HG02981 (cell line): ENCODE measurements around the gene BRD2.

ENCODE experiments used
- ATAC-seq: cut with Tn5 transposase; IDR thresholded peaks from one replicate; pipeline ENCODE4 v1.9.1; 2021; ENCODE audit warnings: mild to moderate bottlenecking, moderate library complexity; ENCODE audit not compliant: unreplicated experiment

The BRD2 gene

DNA sequence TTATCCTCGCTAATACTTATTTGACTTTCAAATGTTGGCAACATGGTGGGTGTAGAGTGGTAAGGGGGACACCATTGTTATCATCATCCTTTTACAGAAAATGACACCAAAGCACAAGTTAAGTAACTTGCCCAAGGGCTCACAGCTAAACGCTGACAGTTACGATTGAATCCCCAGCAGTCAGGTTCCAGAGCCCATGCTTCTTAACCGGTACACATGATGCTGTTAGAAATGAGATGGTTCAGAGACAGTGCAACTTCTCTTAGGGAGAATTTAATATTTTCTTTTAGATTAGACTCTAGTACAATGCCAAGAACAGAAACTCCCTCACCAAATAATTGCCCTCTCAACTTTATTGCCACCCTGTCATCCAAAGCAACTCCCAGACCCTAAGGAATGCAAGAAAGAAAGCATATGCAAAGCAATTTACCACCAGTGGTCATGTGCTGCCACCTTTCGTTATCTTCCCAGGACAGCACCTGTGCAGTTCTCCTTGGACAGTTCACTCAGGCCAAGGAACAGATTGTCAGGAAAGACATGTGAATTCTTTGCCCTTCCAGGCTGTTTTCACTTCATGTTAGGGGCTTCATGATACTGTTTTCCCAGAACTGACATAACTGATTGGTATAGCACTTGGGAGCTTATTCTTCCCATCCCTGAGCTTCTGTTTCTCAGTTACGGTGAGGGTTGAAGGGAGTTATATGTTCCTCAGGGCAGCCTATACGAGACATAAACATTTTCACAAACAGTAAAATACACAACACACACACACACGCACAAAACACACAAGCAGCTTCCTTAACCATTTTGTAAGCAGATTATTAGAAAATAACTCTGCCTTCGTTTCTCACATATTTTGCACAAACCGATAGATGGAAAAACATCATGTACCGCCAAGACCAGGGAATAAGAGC is 20.6 kb upstream of the BRD2 start:
- no peak for ATAC-seq

DNA sequence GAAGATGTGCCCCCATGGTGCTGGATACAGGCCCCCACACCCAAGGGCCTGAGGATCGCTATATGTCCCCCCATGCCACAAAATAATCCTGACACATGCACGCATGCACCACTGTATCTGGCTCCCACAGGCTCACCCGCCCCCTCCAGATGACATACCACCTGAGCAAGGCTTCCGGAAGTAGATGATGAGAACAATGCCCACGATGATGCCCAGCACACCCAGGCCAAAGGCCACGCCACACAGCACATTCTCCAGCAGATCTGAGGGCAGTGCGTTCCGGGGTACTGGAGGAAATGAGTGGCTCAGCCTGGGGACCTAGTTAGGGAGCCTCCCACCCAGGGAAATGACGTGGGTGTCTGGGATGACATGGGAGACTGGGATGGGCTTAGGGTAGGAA is 19.3 kb upstream of the BRD2 start:
- no peak for ATAC-seq

DNA sequence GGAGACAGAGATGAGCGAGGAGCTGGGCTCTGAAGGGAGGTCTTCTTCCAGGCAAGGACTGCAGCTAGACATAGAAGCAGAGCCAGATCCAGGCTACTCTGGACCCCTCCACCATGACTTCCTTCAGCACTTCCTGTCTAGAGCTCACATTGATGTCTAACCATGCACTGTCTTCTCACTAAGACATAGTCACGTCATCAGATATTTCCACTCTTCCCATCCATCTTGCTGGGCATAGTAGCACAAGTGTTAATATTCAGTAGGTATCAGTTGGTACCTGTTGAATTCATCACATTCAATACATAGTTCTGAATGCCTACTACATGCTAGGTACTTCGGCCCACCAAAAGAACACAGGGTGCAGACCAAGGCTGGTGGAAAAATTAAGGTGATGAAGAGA is 18.4 kb upstream of the BRD2 start:
- no peak for ATAC-seq

- no peak for ATAC-seq
Measured at GRCh38 chr6:32950449-32950848, 17.9 kb upstream of the BRD2 start.

DNA sequence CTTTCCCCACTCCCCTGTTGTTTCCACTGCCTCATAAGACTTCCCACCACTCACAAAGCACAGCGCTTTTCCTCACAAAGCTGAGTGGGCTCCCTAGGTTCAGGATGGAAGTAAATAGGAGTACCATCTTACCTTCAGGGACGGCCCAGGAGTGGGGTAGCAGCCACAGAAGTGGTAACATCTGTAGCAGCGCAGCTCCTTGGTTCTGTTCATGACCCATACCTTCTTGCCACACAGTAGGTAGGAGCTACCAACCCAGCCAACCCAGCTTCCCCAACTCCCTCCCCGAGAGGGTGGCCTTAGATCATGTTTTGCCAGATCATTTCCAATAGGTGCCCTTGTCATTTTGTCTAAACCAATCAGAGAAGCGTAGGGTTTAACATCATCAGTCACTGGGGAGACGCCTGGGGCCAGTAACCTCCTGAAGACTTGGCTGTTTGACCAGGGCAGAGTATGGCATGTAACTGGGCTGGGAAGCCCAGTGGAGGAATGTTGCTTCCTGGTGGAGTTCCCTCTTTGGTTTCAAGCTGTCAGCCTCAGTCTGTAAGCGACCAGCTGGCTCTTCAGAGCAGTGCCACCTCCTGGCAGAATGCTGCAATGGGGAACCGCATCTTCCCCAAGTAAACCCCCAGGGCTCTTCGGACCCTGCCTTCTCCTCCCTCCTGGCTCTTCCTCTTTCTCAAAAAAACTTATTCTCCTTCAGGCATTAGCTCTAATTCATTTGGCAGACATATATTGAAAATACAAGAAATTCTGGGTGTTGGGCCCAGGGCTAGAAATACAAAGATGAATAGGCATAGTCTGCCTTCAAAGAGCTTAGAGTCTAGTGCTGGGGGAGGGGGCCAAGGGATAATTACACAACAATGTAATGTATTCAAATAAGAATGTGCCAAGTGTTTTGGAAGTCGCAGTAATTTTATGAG is 15.3 kb upstream of the BRD2 start, which contains the start of gene HLA-DMA:
TSS of gene HLA-DMA (minus strand) at position 281 of the 923 bp plus-strand sequence. CDS start at position 220, 61 bp downstream.
- peak; percentile 85 for ATAC-seq

GRCh38 chr6:32953775-32954174 is 14.6 kb upstream of the BRD2 start:
- ATAC-seq = no peak

DNA sequence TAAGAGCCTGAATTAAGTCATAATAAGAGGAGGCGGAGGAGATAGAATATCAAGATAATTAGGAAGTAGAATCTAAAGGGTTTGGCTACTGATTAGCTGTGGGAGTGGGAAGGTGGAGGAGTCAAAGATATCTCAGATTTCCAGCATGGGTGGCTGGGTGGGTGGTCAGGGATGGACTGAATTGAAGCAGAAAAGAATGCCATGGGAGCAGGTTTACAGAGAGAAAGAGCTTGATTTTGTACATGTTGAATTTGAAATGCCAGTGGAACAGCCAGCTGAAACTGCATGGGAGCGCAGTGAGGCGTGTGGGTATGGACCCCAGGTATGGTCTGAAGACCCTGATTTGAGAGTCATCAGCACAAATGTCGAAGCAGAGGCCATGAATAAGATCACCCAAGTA is 14.1 kb upstream of the BRD2 start:
- ATAC-seq = no peak

DNA sequence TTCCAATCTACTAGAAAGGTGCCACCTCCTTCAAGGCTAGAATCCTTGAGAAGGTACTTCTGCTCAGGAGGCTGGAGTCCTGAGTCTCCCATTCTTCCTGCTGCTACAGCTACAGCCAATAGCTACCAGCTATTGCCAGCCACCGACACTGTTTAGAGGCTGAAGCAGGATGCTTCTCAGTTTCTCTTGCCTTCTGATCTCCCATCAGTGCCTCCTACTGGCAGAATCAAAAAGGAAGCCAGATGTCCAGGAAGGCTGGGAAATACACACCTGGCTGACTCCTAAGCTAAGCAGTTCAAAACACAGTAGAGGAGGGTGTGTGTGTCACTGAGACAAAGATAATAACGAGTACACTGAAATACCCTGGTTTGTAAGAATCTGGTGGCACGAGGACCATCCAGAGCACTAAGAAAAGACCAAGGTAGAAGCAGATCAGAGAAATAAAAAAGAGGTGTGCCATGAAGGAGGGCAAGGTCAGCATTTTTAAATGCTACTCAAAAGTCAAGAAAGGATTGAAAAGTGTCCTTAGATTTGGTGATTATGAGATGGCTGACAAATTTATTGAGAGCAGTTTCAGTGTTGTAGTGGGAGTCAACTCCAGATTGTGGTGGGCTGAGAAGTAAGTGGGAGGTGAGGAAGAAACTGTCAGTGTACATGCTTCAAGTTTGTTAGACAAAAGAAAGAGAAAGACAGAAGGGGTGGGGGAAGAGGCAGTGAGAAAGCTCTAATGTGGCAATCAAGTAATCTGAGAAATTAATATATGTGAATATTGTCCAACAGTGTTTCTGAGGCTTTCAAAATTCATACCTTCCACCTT is 13.2 kb upstream of the BRD2 start:
- ATAC-seq = no peak

DNA sequence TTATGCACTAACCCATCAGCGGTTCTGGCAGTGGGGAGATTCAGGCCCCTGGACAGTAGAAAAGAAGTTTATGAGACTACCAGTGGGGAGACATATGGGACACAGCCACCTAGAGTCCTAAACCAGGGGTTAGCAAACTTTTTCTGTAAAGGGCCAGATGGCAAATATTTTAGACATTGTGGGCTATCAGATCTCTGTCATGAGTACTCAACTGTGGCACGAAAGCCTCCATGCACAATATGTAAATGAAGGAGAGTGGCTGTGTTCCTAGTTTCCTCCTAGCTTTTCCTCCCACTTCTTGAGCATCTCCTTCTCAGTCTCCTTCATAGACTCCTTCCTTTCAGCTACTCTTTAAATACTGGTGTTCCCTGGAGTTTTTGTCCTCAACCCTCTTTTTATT is 12.2 kb upstream of the BRD2 start:
- no peak for ATAC-seq

DNA sequence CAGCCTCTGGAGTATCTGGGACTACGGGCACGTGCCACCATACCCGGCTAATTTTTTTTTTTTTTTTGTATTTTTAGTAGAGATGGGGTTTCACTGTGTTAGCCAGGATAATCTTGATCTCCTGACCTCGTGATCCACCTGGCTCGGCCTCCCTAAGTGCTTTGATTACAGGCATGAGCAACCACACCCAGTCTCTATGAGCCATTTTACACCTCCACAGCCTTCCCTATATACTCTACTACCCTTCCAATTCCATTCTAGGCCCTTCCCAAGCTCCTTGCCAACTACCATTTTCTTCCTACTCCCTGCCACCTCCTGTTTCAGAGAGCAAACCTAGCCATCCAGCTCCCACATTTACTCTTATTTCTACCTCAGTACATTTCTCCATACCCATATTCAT is 7.8 kb upstream of the BRD2 start:
- no peak for ATAC-seq

GRCh38 chr6:32962213-32962826 is 6.1 kb upstream of the BRD2 start:
- ATAC-seq = no peak

GRCh38 chr6:32963866-32964265 is 4.5 kb upstream of the BRD2 start:
- ATAC-seq = no peak

DNA sequence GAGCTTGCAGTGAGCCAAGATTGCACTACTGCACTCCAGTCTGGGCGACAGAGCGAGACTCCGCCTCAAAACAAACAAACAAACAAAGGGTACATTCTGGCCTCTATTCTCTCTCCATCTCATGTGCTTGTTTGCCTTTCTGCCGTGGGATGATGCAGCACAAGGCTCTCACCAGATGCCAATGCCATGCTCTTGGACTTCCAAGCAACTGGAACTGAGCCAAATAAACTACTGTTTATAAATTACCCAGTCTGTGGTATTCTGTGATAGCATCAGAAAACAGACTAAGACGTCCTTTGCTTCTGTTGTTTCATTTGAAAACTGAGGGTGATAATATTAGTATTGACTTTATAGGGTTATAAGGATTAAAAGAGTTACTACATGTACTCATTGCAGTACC is 3.6 kb upstream of the BRD2 start:
- ATAC-seq = no peak

DNA sequence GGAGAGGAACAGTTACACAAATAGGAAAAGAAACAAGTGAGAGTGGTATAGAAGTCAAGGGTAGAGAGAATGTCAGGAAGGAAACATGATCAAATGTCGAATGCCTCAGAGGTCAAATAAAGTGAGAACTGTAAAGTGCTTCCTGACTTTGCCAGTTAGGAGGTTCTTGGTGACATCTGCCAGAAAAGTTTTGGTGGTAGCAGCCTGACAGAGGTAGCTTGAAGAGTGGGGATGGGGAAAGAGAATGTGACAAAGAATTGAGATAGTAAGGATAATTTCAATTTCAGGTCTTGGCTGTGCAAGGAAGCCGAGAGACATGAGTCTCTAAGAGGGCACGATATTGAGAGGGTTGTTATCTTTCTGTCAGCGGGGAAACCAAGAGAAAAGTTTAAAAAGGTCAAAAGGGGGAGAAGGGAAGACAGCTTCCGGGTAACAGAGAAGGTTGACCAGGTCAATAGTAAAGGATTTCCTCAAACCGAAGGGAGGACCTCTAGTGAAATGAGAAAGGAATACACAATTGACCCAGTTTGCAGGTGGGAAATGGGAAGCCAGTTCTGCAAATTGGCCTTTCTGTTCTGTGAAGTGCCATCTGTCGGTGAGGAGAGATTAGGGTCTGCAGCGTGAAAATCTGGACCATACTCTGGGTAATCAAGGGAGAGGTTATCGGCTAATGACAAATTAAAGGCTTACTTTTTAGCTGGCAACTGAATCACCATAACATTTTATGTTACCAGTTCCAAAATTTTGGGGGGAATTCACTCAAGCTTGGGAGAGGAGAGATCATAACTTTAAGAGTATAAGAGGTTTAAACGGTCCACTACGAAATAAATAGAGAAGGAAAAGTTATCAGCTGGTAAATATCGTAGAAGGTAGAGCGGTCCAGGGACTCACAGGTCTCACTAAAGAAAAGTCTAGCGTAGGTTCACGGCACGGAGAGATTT is 973 bp upstream of the BRD2 start:
- no peak for ATAC-seq

- no peak for ATAC-seq
Measured at GRCh38 chr6:32968867-32969684, 682 bp downstream of the BRD2 start.

DNA sequence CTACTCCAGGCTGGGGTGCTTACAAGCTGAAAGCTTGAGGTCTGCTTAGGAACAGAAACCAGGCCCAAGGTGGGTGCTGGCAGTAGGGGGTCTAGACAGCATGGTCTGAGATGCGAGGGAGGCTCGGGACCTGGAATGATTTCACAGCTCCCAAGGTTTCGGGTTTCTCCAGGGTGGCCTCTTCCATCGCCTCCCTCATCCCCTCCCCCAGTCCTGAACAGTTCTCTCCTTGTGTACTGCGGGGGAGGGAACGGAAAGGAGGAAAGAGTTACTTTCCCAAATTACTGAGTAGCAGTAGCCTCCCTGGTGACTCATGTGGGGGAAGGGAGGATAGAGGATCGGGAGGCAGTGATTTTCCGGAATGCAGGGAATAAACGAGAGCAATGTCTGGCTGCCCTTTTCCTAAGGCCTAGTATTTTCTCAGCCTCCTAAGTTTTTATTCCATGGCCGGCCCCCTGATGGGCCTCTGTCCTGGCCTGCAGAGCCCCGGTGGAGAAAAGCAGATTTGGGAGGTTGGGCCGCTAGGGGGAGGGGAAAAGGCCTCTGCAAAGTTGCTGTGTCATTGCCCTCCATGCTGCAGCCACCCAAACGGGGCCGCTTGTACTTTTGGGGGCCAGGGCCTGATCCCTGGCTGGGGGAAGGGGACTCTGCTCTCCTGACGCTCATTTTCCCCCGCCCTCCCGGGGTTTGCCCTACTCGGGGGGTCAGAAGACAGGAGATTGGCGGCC is 1.5 kb downstream of the BRD2 start:
- ATAC-seq = no peak

DNA sequence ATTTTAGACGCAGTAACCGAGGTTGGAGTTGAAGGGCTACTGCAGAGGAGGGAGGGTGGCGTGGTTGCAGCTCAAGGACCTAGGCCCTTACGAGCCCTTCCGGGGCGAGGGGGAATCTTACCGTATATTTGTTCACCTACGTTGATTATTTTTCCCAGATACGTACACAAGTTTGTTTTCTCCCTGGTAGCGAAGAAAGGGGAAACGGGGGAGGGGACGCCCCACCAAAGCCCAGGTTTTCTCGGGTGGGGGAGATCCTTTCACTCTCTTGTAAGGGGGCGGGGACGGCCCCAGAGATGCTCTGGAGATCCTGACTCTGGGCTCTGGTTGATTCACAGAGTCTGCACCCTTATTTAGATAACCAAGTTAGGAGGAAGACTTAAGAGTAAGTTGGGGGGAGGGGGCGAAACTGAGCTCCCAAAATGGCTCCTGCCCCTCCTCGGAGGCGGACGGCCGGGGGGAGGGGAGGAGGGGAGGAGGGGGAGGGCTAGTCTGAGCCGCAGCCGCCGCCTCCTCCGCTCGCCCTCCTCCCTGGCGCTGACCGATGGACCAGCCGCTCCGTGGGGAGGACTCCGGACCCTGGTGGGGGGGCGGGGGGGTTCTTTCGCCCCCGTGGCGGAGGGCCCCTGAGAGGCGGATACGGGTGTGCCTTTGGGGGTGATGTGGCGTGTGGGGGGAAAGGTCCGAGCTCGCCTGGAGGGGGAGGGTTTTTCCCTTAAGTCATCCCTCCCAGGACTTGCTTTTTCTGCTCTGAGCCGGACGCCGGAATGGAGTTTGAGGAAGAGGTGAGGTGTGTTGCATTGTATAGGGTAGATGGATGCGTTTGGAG is 2.2 kb downstream of the BRD2 start:
- no peak for ATAC-seq
